ENCODE measurements around the gene ARID4B.
"Not testable (repeated sequence)": the region's sequence is repeated elsewhere in the genome, so short reads cannot be mapped to it uniquely, and the experiment has no call there.

ARID4B gene

DNA sequence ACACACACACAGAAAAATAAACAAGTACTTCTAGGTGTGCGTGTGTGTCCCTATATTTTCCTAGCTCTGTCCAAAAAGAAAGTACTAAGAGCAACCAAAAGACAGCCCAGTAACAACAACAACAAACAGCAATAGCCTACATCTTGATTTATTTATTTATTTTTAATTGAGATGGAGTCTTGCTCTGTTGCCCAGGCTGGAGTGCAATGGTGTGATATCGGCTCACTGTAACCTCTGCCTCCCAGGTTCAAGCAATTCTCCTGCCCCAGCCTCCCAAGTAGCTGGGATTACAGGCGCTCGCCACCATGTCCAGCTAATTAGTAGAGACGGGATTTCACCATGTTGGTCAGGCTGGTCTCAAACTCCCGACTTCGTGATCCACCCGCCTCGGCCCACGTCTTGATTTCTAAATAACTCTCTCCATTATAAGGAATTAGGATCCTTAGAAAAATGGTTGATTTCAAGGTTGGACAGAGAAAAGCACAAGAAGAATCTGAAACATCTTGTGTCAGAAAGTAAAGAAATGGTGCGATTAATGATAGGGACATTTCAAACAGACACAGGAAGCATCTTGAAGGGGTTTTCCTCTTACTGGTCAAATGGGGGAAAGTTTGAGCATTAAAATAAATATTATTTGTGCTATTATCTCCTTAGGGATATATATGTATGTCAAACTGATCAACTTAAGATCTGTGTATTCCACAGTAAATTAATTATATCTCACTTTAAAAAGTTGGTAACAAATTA is 59.4 kb downstream of the ARID4B start:
- no peak for DNase-seq (ENCODE audit: low spot score)

DNA sequence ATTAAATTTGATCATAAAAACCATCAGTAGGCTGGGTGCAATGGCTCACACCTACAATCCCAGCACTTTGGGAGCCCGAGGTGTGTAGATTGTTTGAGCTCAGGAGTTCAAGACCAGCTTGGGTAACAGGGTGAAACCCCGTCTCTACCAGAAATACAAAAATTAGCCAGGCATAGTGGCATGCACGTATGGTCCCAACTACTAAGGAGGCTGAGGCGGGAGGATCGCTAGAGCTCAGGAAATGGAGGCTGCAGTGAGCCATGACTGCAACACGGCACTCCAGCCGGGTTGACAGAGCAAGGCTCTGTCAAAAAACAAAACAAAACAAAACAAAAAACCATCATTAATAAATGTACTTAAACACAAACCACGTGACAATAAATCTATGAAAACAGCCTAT is 61.0 kb downstream of the ARID4B start:
- DNase-seq (ENCODE audit: low spot score), result no peak

DNA sequence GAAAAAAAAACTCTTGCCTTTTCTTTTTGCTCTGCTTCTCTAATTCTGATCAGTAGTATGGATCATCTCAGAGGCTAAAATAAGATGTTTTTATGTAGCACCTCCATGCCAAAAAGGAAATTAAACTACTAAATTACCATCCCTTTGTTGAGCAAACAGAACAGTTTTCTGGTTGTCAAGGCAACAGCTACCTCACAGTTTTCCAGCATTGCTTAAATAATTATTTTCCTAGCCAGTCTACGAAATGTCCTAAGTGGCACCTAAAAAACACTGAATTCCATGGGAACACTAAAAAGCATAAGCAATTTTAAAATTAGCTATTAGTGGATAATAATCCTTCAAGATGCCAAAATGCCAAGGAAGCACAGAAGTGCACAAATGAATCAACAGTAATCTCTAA is 61.7 kb downstream of the ARID4B start:
- no peak for DNase-seq (ENCODE audit: low spot score)

DNA sequence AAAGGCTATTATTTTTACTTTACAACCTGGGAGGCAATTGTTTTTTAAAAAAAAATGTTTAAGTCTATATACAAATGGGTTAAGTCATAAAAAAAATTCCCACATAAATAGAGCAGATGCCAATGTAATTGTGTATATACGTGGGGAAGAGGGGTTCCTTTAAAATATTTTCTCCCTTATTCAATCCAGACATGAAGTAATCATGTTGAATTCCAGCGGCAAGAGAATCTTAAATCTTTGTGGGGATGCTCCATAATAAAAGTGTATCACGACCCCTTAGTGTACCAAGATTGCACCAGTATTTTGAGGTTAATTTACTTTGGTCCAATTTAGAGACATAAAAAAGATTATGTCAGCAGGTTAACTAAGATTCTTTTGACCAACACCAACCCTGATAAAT is 62.1 kb downstream of the ARID4B start:
- no peak for DNase-seq (ENCODE audit: low spot score)

DNA sequence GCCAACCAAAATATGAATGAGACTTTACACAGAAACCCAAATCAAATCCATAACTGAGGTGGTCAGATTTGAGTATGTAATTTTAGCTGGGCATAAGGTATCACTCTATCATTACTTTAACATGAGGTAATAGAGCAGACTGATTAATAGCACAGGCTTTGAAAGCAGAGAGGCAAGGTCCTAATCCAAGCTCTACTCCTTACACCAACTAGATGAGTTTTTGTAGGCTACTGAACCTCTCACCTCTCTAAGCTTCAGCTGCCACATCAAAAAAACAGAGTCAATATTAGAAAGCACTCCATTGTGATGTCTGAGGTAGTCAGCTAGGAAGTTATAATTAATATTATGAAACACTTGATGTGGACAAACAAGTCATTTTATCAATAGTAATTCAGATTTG is 63.7 kb downstream of the ARID4B start:
- no peak for DNase-seq (ENCODE audit: low spot score)

DNA sequence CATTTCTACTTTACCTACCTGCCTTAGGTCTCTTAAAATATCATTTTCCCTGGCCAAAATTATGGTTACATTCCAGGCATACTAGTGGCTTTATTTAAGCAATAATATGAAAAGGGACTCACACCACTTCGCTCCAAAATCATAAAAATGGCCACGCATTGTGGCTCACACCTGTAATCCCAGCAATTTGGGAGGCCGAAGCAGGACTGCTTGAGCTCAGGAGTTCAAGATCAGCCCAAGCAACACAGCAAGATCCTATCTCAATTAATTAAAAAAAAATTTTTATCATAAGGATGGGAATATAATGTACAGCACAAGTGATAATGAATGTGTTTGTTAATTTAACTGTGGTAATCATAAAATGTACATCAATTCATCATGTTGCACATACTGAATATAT is 65.4 kb downstream of the ARID4B start:
- DNase-seq (ENCODE audit: low spot score), result no peak

DNA sequence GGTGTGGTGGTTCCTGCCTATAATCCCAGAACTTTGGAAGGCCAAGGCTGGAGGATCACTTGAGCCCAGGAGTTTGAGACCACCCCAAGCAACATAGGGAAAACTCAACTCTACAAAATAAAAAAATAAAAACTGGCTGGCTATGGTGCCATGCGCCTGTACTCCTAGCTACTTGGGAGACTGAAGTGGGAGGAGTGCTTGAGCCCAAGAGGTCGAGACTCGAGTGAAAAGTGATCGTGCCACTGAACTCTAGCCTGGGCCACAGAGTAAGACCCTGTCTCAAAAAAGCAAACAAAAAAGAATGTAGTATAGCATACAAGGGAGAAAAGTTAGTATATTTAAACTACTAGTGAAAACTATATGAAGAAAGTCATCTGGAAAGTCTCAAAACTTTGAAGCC is 66.7 kb downstream of the ARID4B start:
- no peak for DNase-seq (ENCODE audit: low spot score)

DNA sequence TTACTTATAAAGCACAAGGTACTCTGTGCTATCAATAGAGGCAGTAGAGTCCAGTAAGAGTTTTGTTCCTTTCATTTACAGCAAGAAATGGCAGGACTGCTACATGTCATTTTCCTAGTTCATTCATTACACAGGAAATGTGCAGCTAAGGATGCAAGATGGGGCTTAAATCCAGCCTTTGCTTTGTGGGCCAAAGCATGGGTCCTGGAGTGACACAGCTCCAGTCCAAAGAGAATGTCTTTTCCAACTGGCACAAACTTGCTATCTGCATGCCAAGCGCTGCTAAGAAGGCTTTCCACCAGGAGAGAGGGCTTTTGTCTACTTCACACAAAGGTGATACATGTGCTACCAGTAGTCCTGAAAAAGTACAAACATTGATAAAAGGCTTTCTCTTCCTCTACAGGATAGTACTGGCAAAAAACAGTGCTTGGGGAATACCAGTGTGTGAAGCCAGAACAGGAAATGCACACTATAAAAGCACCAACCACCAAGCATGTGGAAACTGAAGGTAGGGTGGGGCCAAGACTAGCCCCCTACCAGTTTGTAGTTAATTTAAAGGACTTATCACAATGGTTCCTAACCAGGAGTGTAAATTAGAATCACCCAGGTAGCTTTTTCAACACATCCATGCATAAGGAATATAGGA is 68.7 kb downstream of the ARID4B start:
- DNase-seq (ENCODE audit: low spot score), result no peak

DNA sequence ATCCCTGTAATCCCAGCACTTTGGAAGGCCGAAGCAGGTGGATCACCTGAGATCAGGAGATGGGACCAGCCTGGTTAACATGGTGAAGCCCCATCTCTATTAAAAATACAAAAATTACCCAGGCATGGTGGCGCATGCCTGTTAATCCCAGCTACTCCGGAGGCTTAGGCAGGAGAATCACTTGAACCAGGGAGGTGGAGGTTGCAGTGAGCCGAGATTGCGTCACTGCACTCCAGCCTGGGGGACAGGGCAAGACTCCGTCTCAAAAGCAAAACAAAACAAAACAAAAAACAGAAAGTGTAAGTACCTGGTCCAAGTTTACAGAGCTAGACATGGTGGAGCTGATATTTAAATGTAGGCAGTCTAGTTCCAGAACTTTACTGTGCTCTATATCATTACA is 69.9 kb downstream of the ARID4B start:
- DNase-seq (ENCODE audit: low spot score), result not testable (repeated sequence)

DNA sequence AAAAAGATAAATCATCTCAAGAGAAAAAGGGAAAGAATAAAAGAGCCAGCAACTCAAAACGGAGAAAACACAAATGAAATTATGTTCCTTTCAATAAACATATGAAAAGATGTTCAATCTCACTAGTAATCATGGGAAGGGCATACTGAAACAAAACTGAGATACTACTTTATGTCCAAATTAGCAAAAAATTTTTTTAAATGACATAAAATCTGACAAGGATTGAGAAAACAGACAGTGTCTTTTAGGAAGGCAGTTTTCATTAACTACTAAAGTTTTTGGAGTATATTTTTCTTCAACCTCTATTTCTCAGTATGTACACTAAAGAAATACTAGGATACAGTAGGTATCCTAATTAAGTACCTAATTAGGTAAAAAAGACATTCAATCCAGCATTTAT is 73.3 kb downstream of the ARID4B start:
- DNase-seq (ENCODE audit: low spot score), result no peak

DNA sequence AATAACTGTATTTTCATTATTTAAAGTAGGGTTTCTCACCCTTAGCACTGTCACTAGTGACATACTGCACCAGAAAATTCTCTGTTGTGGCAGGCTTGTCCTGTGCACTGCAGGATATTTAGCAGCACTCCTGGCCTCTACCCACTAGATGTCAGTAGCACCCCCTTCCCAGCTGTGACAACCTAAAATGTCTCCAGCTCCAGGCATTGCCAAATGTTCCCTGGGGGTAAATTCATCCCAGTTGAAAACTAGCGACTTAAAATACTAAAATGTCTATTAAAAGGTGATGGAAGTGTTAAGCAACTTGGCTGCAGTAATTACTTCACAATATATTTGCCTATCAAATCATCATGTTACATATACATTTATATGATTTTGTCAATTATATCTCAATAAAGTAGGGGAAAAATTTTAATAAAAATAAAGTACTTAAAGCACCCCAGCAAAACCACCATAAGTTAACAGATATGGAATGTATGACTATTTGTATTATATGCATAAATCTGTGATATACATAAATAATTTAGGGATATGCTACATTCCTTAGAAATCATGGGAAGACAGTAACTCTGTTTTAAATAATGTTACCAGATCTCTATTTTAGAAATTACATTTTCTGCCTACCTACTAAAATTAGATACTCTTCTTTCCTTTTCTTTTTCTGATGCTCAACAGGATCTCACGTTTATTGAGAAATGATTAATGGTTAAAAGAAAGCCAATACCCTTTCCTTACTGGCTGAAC is 74.6 kb downstream of the ARID4B start:
- peak; percentile 68 for DNase-seq (ENCODE audit: low spot score)

DNA sequence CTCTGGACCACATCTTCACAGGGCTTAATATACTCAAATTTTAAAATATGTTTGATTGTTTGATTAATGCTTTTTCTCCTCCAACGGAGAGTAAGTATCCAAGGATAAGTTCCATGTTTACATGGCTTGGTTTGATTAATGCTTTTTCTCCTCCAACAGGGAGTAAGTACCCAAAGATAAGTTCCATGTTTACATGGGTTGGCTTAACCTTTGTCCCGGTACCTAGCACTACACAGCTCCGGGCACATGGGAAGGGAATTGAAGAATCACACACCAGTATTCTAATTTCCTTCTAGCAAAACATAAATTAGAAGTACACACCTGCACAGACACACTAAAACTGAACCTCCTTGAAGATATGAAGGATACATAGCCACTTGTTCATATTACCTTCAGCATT is 77.5 kb downstream of the ARID4B start:
- DNase-seq (ENCODE audit: low spot score), result no peak

DNA sequence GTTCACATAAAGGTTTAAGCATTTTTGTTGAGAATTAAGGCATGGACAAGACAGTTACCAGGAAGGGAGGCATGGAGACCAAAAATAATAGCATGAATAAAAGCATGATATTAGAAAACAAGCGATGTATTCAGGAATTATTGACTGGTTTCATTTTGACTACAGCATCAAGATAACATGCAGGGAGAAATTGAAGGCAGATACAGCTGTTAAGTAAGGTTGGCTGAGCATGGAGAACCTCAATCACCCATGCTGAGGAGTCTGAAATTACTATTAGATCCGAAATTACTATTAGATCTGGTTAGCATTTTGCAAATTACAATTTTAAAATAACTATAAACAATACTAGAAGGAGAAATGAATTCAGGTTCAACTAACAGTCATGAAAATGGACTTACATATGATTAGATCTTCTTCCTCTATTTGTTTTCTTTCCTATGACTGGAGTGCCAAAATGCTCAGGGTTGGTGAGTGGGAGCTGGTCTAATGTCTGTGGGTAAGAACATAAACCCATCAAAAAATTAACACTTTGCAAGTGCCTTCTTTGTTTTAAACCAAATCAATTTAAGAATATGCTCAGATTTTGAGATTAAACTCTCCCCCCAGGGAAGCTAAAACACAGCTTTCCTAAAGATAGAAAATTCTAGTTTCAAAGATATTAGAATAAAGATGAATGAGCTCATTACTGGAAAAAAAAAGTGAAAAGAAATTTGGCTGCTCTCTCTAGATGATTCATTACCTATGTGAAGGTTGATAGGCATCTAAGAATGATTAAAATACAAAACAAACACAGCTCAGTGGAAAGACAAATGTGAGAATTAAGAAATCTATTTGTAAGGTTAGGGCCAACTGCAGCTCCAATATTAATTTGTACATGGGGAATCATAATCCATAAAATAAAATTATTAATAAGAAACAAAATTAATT is 81.7 kb downstream of the ARID4B start:
- DNase-seq (ENCODE audit: low spot score), result no peak

DNA sequence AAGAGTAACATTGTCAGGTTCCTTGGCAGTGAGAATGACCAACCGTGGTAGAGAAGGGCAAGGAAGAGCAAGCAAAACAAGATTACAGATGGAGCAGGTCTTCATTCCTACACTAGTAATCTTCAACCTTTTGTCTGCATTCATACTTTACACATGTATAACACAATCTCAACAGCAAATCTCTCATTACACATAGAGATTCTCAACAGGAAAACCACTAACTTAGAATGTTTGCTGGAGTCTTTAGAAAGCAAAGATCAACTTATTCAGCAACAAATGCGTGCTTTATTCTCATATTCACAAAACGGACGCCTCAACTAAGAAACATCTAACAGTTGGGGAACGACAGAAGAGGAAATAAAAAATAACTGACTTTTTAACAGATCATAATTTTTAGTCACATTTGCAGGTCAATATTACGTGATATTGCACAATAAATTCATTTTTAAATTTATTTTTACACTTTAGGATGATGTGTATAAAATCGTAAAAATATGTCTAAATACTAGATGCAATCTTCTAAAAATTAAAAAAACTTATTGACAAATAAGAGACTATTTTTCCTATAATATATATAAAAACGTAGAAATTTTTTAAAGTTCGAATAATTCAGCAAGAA is 82.9 kb downstream of the ARID4B start:
- DNase-seq (ENCODE audit: low spot score), result no peak

DNA sequence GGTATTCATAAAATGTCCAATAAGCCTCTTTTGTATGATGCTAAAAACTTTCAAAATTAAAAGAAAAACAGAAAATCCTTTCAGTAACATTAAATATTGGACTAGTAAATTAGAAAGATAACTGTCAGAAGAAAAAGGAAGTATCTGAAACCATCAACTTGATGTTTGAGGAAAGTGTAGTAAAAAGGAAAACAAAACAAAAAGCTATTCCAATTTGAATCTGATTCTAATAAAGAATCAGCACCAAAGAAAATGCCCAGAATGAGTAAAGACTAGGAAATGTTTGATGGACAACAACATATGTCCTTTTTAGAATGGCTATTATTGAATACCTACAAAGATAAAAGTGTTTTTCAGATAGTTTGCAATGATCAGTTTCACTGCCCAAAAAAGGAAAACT is 87.0 kb downstream of the ARID4B start:
- no peak for DNase-seq (ENCODE audit: low spot score)

DNA sequence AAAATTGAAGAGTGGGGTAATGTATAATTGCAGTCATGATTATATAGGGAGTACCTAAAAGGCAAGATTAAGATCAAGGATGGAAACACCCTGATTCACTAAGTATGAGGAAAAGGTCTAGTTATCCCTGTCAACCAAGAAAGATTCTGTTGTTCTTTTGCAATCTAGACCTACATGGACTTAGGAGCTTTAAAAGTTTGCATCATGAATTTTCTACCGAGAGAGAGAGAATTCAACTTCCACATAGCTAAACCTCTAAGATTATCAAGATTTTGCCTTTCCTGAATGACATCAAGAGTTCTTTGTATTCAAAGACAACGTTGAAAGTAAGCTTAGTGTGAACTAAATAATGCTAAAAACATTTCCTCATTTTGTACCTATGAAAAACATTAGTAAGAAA is 88.1 kb downstream of the ARID4B start:
- DNase-seq (ENCODE audit: low spot score), result no peak

DNA sequence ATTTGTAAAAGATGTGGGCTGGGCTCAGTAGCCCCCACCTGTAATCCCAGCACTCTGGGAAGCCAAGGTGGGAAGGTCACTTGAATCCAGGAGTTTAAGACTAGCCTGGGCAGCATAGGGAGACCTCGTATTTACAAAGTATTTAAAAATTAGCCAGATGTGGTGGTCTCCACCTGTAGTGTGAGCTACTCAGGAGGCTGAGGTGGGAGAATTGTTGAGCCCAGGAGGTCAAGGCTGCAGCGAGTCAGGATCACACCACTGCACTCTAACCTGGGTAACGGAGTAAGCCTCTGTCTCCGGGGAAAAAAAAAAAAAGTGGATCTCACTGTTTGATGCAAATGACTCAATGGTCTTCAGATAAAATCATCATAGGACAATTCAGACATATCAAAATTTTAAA is 89.4 kb downstream of the ARID4B start:
- no peak for DNase-seq (ENCODE audit: low spot score)

DNA sequence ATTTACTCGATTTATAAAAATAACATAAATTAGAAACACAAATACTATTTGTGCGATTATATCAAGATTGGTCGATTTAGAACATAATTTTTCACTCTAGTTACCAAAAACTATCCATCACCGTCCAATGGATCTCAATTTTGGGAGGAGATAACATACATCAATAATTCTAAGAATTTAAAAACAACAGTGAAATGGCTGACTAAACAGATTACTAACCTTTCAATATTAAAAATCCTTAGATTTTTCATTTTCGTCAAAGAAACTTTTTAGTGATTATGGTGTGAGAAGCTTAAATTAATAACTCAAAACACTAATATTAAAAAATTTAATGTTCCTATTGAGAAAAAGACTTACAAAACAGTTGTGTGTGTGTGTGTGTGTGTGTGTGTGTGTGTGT is 91.9 kb downstream of the ARID4B start:
- no peak for DNase-seq (ENCODE audit: low spot score)

DNA sequence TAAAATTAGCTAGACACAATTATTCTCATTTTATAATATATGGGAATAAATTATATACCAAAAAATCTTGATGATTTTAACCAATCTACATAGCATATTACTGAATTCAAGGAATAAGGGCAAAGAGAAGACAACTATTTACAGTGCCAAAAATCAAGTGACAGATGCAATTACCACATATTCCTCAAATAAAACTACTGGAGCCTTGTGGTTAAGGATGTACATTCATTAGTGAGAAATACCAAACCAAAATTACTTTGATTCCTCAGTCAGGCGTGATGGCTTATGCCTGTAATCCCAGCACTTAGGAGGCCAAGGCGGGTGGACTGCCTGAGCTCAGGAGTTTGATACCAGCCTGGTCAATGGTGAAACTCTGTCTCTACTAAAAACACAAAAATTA is 98.1 kb downstream of the ARID4B start:
- DNase-seq (ENCODE audit: low spot score), result no peak

DNA sequence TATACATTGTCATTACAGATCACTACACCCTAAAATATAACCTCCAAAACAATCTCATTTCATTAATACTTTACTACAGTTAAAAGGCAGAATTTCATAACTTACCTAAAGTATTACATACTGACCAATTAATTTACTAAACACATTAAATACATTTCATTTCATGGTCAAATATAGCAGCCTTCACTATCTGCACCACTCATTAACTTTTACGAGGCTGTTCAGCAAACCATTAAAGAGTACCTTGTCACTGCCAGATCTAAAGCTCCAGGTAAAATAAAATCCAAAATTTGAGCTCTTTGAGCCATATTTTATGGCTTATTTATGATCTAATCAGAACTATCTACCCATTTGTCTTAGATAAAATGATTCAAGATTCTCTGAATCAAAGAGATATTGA is 100.6 kb downstream of the ARID4B start:
- no peak for DNase-seq (ENCODE audit: low spot score)

DNA sequence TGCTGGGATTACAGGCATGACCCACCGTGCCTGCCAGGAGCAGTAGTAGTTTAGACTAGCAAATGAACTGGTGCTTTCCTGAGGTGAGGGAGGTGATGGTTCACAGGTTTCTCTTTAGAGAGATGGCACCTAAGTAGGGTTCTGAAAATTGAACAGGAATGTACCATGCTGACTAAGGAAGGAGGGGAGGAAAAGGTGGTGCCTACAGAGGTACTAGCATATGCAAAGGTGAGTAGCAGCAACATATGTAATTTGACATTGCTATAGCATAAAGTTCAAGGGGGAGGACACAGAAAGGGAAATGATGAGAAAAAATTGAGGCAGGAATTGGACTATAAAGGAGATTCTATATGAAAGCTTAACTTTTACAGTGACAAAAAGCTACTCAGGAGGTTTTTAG is 101.0 kb downstream of the ARID4B start:
- no peak for DNase-seq (ENCODE audit: low spot score)

DNA sequence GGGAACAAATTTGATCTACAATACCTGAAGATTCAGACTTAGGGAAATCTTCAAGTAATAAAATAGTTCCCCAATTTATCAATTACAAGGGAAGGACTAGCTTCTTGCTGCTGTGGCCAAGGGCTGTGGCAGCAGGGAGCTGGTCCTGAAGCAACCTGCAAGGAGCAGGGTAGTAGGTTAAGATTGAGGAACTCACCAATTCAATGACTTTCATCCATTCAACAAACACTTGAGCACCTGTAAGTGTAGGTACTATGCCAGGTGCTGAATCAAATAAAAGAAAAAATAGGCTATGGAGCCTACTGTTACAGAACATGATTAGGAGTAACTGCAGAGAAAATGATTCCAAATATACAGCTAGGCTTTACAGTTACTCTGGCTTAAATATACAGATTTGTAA is 102.7 kb downstream of the ARID4B start:
- DNase-seq (ENCODE audit: low spot score), result no peak
